ENCODE data around the gene GARNL3. TPM values are rescaled to one million over a fixed set of nuclear protein-coding genes. Genes with fewer than 3 reads are reported as not detected.
A peak's percentile ranks its signal among the peaks of the same experiment; 100 is the strongest.

Gene GARNL3
- total RNA-seq, 1 donor from 2014 or later = 7.4 TPM

DNA sequence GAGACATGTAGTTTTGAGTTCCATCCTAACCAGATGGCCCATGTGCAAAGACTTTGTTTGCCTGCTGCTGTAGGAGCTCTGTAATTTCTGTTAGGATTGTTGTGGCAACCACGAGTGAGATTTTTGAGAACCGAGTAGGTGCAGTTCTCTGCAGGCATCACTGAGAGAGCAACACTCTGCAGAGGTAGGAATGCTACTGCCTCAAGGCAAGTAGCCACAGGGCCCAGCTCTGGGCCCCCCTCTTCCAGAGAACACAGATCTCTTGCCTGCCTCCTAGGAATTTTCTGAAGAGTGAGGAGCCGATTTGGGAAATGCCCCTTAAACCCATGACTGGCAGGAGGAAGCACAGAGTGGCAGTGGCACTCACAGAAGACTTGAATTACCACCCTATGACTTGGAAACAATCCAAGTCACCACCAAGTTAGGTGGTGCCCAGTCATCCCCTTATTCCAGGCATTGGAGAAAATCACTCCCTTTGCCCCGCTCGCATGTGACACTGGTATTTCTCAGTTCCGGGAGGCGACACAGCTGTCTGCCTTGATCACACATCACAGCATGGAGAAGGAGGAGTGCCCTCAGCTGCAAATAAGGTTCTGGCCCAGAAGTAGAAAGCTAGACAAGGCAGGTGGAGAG is 79.9 kb downstream of the GARNL3 start:
- ATAC-seq = no peak
- no peak for DNase-seq (ENCODE audit: low spot score)

DNA sequence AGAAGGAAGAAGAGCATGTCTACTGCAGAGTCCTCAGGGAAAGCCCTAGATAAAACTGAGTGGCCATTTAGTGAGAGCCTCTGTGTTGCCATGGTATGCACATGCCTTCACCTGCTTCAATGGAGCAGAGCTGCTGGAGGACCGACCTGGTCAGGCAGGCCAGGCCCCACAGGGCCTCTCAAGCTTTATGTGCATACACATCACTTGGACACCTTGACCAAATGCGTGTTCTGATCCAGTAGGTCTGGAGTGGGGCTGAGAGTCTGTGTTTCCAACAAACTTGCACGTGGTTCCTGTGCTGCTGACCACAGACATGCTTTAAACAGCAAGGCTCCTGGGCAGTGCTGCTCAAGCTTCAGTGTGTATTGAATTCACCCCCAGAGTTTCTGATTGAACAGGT is 81.0 kb downstream of the GARNL3 start:
- ATAC-seq (no peak), DNase-seq (ENCODE audit: low spot score) (no peak)

- DNase-seq (ENCODE audit: low spot score) (no peak), ATAC-seq (no peak)
These were observed 82.0 kb downstream of the GARNL3 start for GRCh38 chr9:127346584-127346983.

DNA sequence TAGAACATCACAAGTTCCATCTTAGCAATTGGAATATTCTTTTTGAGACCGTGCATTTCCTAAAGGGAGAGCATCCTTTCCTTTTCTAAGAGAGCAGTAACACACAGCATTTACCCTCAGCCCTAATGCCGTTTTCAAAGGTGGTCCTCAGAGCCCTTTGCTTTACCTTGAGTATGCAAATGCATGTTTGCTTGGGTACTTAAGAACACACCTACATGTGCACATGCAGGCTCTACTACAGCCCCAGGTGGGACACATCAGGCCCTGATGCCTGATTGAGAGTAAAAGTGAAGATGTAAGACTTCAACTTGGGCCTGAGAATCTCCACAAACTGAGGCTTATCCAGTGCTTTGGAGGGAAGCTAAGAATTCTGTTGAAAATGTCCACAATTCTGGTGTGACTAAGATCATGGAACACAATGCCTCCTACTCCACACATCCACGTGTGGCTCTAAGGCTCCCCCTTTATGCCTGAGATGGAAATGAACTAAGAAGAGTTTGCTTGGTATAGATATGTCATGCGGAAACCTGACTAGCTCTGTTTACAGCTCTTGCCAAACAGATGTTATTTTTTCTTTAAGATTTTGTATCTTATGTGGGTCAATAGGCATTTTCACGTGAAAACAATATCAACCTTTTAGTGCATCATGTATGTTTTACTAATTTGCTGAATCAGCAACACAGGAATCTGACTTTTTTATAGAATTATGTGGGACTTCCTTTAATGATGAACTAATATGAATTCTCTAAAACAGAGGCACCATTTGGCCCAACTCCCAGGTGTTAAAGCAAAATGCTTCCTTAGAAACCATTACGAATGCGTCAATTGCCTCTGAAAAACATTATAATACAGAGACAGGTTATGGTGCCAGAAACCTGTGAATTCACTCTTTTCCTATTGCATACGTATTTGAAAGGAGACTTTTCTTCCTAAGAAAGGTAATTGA is 83.5 kb downstream of the GARNL3 start:
- ATAC-seq (peak; percentile 95), DNase-seq (ENCODE audit: low spot score) (no peak)

- DNase-seq (ENCODE audit: low spot score) = no peak
- no peak for ATAC-seq
These were observed 85.0 kb downstream of the GARNL3 start for GRCh38 chr9:127349483-127350113.

DNA sequence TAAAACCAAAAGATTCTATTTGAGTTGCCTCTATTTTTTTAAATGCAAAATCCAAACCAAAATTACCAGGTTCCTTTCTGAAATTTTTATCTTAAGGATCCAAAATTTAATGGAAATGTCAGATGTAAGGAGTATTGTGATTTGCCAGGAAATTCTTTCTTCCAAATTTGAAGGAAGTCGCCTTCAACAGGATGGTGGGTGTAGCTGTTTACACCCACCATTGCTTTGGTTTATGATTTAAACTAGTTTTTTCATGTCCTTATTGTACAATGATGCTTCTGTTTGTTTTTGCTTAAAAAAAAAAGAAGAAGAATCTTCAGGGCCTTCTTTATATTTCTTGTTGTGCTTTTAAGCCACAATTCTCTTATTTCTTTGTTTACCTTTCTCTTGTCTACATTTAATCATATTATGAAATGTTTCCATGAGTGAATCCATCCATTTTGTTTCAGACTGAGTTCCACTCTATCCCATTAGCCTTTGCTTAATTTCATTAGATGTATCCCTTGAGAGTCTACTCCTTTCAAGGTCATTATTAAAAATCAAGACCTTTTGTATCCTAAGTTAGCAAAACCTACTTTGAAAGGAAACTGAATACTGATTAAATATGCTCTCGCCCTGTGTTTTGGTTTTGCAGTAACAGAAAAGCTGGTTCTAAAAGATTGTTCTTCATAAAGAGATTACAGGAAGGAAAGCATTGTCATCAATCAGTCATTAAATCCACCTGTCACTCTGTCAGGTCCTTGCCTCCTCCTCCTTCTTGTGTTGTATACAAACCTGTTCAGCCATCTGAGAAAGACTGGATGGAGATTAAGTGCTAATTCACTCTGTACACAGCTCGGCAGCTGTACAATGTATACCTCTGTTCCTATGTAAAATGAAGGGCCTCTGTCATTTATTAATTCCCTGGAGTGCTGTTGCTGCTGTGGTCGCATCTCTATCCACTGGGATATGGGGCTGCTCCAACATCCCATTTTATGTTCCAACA is 86.9 kb downstream of the GARNL3 start:
- ATAC-seq = no peak
- no peak for DNase-seq (ENCODE audit: low spot score)

DNA sequence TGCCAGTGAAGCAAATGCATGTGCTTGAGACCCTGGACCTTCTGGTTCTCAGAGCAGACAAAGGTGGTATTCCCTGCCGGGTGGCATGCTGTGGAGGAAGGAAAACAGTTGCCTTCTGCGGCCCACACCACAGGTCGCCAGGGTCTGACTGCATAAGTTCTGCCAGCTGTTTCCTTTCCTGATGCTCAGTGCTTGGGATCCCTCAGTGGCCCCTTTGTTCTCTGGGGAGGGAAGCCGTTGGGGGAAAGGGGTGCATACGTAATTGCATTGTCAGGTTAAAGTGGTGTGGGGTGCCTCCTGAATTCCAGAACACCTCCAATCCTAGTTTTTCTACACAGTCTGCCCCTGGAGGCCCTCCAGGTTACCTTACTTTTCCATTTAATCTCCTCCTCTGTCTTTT is 89.3 kb downstream of the GARNL3 start:
- ATAC-seq (no peak), DNase-seq (ENCODE audit: low spot score) (no peak)

DNA sequence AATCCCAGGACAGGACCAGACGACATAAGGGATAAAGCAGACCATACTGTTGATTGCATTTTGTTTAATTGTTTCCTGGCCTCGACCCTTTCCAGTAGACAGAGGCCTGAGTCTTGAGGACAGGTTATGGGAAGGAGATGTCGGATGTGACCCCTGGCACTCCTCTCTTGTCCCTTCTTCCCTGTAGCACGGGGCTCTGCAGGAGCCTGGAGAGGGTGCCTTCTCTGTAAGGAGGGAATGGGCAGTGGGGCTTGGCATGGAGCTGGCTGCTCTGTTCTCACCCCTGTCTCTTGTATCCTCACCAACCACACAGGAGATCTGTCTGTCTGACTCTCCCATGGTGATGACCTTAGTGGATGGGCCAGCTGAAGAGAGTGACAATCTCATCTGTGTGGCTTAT is 92.3 kb downstream of the GARNL3 start:
- DNase-seq (ENCODE audit: low spot score) = no peak
- ATAC-seq = no peak

- ATAC-seq (no peak), DNase-seq (ENCODE audit: low spot score) (no peak)
These were observed 93.5 kb downstream of the GARNL3 start for GRCh38 chr9:127358023-127358535.

DNA sequence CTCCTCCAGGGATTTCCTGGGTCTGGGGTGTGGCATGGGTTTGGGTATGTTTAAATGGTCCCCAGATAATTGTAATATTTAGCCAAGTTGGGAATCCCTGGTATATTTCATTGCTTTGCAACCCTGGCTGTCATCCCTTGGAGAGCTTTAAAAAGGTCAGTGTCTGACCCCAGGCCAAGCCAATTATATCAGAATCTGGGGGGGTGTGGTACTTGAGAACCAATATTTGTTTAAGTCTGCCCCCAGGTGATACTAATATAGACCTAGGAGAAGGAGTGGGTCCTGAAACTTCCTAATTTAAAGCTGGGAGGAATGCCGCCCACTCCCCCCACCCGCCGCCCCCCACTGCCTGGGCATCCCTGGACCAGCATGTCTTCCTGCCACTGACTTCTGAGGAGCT is 94.2 kb downstream of the GARNL3 start:
- DNase-seq (ENCODE audit: low spot score) = no peak

DNA sequence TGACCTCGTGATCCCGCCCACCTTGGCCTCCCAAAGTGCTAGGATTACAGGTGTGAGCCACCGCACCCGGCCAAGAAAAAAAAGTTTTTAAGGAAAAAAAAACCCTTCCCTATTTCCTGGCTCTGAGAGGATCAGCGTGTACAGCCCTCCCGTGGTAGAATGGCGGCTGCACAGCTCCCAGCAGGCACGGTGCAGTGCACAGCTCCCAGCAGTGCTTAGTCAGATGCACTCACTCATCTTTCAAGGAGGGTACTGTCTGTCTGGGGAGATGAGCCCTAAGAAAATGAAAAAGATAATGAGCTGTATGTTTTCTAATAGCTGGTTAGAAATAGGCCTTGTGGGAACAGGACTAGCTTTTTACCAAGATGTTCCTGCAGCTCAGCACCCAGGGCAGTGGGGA is 95.7 kb downstream of the GARNL3 start:
- no peak for ATAC-seq
- no peak for DNase-seq (ENCODE audit: low spot score)

More for the DNA sequence above, 94.2 kb downstream of the GARNL3 start:
- ATAC-seq = peak; percentile 22

- ATAC-seq = peak; percentile 23
- DNase-seq (ENCODE audit: low spot score) = no peak
These were observed 96.3 kb downstream of the GARNL3 start for GRCh38 chr9:127360829-127361228.

DNA sequence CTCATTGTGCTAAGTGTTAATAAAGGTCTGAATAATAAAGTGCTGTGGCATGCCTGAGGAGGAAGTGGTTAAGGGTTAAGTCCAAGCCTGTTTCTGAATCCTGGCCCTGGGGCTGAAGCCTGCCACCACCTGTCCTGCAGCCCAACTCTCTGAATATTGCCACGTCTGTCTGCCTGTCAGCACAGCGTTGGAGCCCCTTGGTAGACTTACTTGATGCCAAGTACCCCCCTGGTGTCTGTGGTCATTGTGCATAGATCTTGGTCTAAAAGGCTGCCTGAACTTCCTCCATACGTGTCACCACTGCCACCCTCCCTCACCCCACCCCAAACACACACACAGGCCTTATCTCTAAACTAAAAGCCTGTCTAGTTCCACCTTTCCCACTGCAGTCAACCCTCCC is 97.0 kb downstream of the GARNL3 start:
- no peak for ATAC-seq
- DNase-seq (ENCODE audit: low spot score) = no peak

GRCh38 chr9:127362829-127363228 is 98.3 kb downstream of the GARNL3 start:
- no peak for ATAC-seq
- DNase-seq (ENCODE audit: low spot score) = no peak

DNA sequence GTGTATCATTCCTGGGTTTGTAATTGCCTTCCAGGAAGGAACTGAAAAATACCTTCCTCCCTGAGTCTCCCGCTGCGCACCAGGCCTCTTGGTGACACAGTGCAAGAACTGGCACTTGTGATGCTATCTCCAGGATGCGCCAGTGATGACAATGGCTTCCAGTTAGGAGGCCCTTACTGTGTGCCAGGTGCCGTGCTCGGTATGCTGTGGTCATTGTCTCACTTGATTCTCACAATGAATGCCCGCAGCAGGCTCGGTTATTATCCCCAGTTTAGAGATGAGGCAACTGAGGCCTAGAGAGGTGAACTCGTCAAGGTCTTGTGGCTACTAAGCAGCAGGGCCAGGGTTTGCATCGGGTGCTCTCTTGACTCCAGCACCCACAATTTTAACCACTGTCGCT is 100.9 kb downstream of the GARNL3 start:
- DNase-seq (ENCODE audit: low spot score) = no peak
- no peak for ATAC-seq

DNA sequence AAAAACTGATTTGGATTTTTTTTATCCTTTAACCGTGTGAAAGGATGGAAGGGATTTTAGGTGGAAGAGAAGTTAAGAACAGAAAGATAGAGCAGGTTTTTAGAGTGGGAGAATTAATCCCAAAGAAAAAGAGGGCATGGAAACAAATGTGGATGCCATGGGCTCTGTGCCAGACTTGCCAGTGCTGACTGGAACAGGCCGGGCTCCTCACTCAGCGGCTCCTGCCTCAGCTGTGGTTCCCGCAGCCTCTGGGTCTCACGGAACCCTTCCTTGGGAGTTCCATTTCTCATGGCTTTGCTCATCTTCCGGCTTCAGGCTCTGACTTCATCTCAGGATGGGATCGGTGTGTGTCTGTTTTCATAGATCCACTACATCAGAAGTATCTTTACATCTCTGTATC is 102.0 kb downstream of the GARNL3 start:
- ATAC-seq (no peak), DNase-seq (ENCODE audit: low spot score) (no peak)

- ATAC-seq = peak; percentile 32
- DNase-seq (ENCODE audit: low spot score) = no peak
These were observed 104.4 kb downstream of the GARNL3 start for GRCh38 chr9:127368852-127369402.

- no peak for ATAC-seq
- no peak for DNase-seq (ENCODE audit: low spot score)
These were observed 104.9 kb downstream of the GARNL3 start for GRCh38 chr9:127369428-127369827.

DNA sequence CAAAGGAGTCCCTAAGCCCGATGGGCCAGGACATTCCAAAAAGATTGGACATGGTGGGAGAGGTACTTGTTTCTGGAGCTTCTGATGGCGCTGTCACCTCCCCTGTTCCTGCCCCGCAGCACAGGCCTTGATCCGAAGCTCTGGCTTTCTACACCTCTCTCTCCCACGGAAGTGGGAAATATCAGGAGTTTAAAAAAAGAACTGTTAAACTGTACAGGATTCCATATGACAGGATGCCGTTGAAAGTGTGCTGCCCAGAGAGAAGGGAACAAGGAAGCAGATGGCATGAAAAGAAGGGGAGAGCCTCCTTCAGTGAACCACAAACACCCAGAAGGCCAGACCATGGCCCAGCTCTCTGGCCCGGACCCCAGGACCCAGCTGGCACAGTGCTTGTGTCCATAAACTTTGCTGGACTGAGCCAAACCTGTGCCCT is 105.6 kb downstream of the GARNL3 start:
- ATAC-seq (no peak), DNase-seq (ENCODE audit: low spot score) (no peak)

Data from left lobe of liver (tissue), 2 donors.